IMR-90 (cell line): ENCODE data around the gene NUBPL. TPM values are rescaled to one million over a fixed set of nuclear protein-coding genes. Genes with fewer than 3 reads are reported as not detected.

Source experiments
- ATAC-seq: fragments of 200-7000 bp; cut with Tn5 transposase; 2 replicates; pipeline ENCODE4 v1.9.1; 2020; ENCODE audit warnings: low read depth, mild to moderate bottlenecking, moderate library complexity
- BruUV-seq: library from RNA; stranded (reverse); fragments of 400-500 nt; replicated peaks from 2 replicates; lab custom pipeline; 2021; lab: Mats Ljungman, UMichigan
- CTCF ChIA-PET: fragments of 300-600 bp; formaldehyde crosslinking; extraction: SDS; loops from one replicate; lab custom pipeline; 2021; ENCODE audit warnings: antibody characterized with exemption; lab: Yijun Ruan, JAX
- POLR2A ChIA-PET: fragments of 300-600 bp; sonication (Branson Sonifier 250); formaldehyde crosslinking; loops from one replicate; lab custom pipeline; 2022; ENCODE audit warnings: antibody characterized with exemption; ENCODE audit not compliant: unreplicated experiment; lab: Charles Lee
- DNase-seq: peaks from one replicate; pipeline ENCODE4 v3.0.0; 2013
- H2AFZ ChIP-seq: replicated peaks from 2 replicates; pipeline ENCODE3; 2013; ENCODE audit warnings: low read length, mild to moderate bottlenecking; ENCODE audit not compliant: poor library complexity
- H2AK5ac ChIP-seq: 2 replicates; pipeline ENCODE4 v1.6.1; 2013; ENCODE audit warnings: low read depth, low read length, inconsistent platforms
- H2AK9ac ChIP-seq: replicated peaks from 2 replicates; pipeline ENCODE3; 2013; ENCODE audit warnings: mild to moderate bottlenecking, low read depth, low read length, moderate library complexity; ENCODE audit not compliant: poor library complexity
- H2BK120ac ChIP-seq: 2 replicates; pipeline ENCODE4 v1.6.1; 2013; ENCODE audit warnings: low read depth, low read length, inconsistent platforms
- H2BK15ac ChIP-seq: 3 replicates; pipeline ENCODE4 v1.6.1; 2013; ENCODE audit warnings: low read depth, low read length, inconsistent platforms
- H2BK20ac ChIP-seq: 2 replicates; pipeline ENCODE4 v1.6.1; 2013; ENCODE audit warnings: low read depth, mild to moderate bottlenecking, inconsistent platforms, low read length, moderate library complexity
- H2BK5ac ChIP-seq: 2 replicates; pipeline ENCODE4 v1.6.1; 2013; ENCODE audit warnings: mild to moderate bottlenecking, low read depth, low read length, inconsistent platforms; ENCODE audit not compliant: poor library complexity, severe bottlenecking
- H3K14ac ChIP-seq: replicated peaks from 2 replicates; pipeline ENCODE4 v1.6.1; 2013; ENCODE audit warnings: low read depth, low read length, inconsistent platforms
- H3K18ac ChIP-seq: 2 replicates; pipeline ENCODE4 v1.6.1; 2013; ENCODE audit warnings: low read depth, low read length, control low read depth
- H3K23ac ChIP-seq: 2 replicates; pipeline ENCODE4 v1.6.1; 2013; ENCODE audit warnings: low read depth, low read length, inconsistent platforms
- H3K27ac ChIP-seq: 2 replicates; pipeline ENCODE4 v1.5.1; 2013; ENCODE audit warnings: mild to moderate bottlenecking, control low read depth, low read length; ENCODE audit not compliant: insufficient read depth
- H3K27me3 ChIP-seq: 2 replicates; pipeline ENCODE4 v1.6.1; 2013; ENCODE audit warnings: low read length; ENCODE audit not compliant: control insufficient read depth, insufficient read depth
- H3K36me3 ChIP-seq: 2 replicates; pipeline ENCODE4 v1.6.1; 2013; ENCODE audit warnings: low read length, mixed read lengths; ENCODE audit not compliant: control insufficient read depth, insufficient read depth
- H3K4ac ChIP-seq: 2 replicates; pipeline ENCODE4 v1.6.1; 2013; ENCODE audit warnings: low read depth, low read length, inconsistent platforms
- H3K4me1 ChIP-seq: 2 replicates; pipeline ENCODE4 v1.6.1; 2013; ENCODE audit warnings: low read length, mixed read lengths; ENCODE audit not compliant: control insufficient read depth, insufficient read depth
- H3K4me2 ChIP-seq: 2 replicates; pipeline ENCODE4 v1.6.1; 2013; ENCODE audit warnings: low read depth, mild to moderate bottlenecking, control low read depth, low read length, moderate library complexity
- H3K4me3 ChIP-seq: 2 replicates; pipeline ENCODE4 v1.5.1; 2013; ENCODE audit warnings: low read depth, mild to moderate bottlenecking, control low read depth, low read length, moderate library complexity; ENCODE audit not compliant: insufficient read depth
- H3K56ac ChIP-seq: 2 replicates; pipeline ENCODE4 v1.6.1; 2013; ENCODE audit warnings: low read length, inconsistent platforms; ENCODE audit not compliant: insufficient read depth; ENCODE audit errors: extremely low read depth
- H3K79me1 ChIP-seq, 2 experiments: 2 replicates each; pipeline ENCODE4 v1.6.1; 2013; ENCODE audit warnings: low read length in 2 of 2, inconsistent platforms in 1 of 2, low read depth in 1 of 2
- H3K9ac ChIP-seq: 2 replicates; pipeline ENCODE4 v1.6.1; 2013; ENCODE audit warnings: low read depth, low read length, control low read depth
- H3K9me1 ChIP-seq: 2 replicates; pipeline ENCODE4 v1.6.1; 2013; ENCODE audit warnings: low read length, inconsistent platforms; ENCODE audit not compliant: insufficient read depth
- H3K9me3 ChIP-seq: 2 replicates; pipeline ENCODE4 v1.6.1; 2013; ENCODE audit warnings: low read length; ENCODE audit not compliant: control insufficient read depth, insufficient read depth
- H4K20me1 ChIP-seq: 2 replicates; pipeline ENCODE4 v1.6.1; 2013; ENCODE audit warnings: low read length, inconsistent platforms; ENCODE audit not compliant: insufficient read depth
- H4K5ac ChIP-seq: 2 replicates; pipeline ENCODE4 v1.6.1; 2013; ENCODE audit warnings: mild to moderate bottlenecking, low read depth, low read length, control low read depth
- H4K8ac ChIP-seq, 2 experiments: 2 replicates each; pipeline ENCODE4 v1.6.1; 2013; ENCODE audit warnings: low read depth in 2 of 2, low read length in 2 of 2, control low read depth in 1 of 2, inconsistent platforms in 1 of 2
- H4K91ac ChIP-seq: 2 replicates; pipeline ENCODE4 v1.6.1; 2013; ENCODE audit warnings: low read depth, low read length, inconsistent platforms; ENCODE audit not compliant: insufficient read depth
- WGBS, 2 experiments: methylation state at CpG; one replicate each; pipeline versions ENCODE4 v1.1.5 to v1.1.7; 2013; ENCODE audit warnings: missing lambda C conversion rate in 2 of 2; ENCODE audit not compliant: insufficient read length in 1 of 2; ENCODE audit errors: extremely low coverage in 2 of 2; 5-methylcytosine and 5-hydroxymethylcytosine counted together
- dilution Hi-C: fragments of 300-500 bp; cut with HindIII; formaldehyde crosslinking; loops from one replicate; pipeline ENCODE4 v1.14.3; 2018; ENCODE audit warnings: low sequenced_read_pairs; ENCODE audit not compliant: unreplicated experiment
- in situ Hi-C: fragments of 300-500 bp; cut with MboI; formaldehyde crosslinking; loops from 3 replicates; pipeline ENCODE4 v1.14.3; 2019; ENCODE audit warnings: low sequenced_read_pairs, inconsistent platforms, mixed read lengths
- intact Hi-C: fragments of 100-400 bp; cut with micrococcal nuclease; formaldehyde crosslinking; loops from 2 replicates; pipeline ENCODE4 v1.10.0; 2022
- polyA plus RNA-seq, 3 experiments: library from polyadenylated mRNA; depleted of rRNA; stranded (reverse); fragments of >200 nt; gene quantifications; 2 replicates each; pipeline ENCODE4 v1.2.3, GENCODE V29; 2012; ENCODE audit warnings: low replicate concordance in 1 of 3
- total RNA-seq: library from RNA; depleted of rRNA; stranded (reverse); fragments of >200 nt; gene quantifications from 2 replicates; pipeline ENCODE4 v1.2.3, GENCODE V29; 2012
- TF ChIP-seq, protein P1 (sequence below): fragments of 150-350 bp; IDR thresholded peaks from 2 replicates; pipeline ENCODE4 v1.6.1; 2017; ENCODE audit warnings: mild to moderate bottlenecking, antibody characterized with exemption, low read length, low read depth
- TF ChIP-seq, protein P2 (sequence below): conservative IDR thresholded peaks from 2 replicates; pipeline ENCODE4 v1.5.1; 2012; ENCODE audit warnings: mild to moderate bottlenecking, low read depth, low read length, improper control_type of control experiment
- TF ChIP-seq, protein P3 (sequence below): fragments of 150-350 bp; IDR thresholded peaks from 2 replicates; pipeline ENCODE4 v1.6.1; 2016; ENCODE audit warnings: low read depth, mild to moderate bottlenecking, low read length, moderate library complexity, borderline replicate concordance

The NUBPL gene
- total and polyA plus RNA-seq, 2 of the 4 experiments (the other 2 are of a cell fraction) = 5.4 to 11.5 TPM

DNA sequence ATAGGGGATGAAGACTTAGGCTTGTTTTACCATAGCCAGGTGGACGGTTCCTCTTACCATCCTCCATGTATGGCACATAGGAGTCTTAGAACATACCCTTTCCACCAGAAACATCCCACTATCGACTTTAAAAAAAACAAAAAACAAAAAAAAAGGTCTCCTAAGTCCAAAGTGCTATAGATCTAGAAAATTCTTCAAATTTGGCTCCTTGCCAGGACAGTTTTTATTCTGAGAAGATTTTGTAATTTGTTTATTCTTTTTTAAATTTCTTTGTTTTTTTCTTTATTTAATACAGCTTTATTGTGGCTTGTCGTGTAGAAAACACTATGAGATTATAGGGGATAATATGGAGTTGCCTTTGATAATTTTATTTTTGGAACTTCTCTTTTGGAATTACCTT is 197.7 kb downstream of the NUBPL start:
- in situ Hi-C loops = no loop called here
- no CpG with 5 or more reads among the region's 3 CpGs for WGBS, 2 experiments
- BruUV-seq = no TSS peak

More for the DNA sequence above, 197.7 kb downstream of the NUBPL start:
- Histone ChIP-seq H3K4ac (no peak overlapping the region), H3K4me3 (no peak overlapping the region), H4K8ac (no peak overlapping the region), H3K9ac (no peak overlapping the region), H3K4me2 (no peak overlapping the region), H4K5ac (no peak overlapping the region), H4K91ac (no peak overlapping the region), H3K23ac (no peak overlapping the region), H3K27ac (no peak overlapping the region), H3K9me1 (no peaks in the 10 kb centered on the region), H2AK5ac (no peak overlapping the region), H4K20me1 (no peaks in the 10 kb centered on the region), H3K79me1 (no peaks in the 10 kb centered on the region), H2AFZ (no peak overlapping the region), H3K27me3 (no peaks in the 10 kb centered on the region), H2BK5ac (no peak overlapping the region), H2BK20ac (no peak overlapping the region), H2AK9ac (no peak overlapping the region), H3K36me3 (no peaks in the 10 kb centered on the region), H2BK15ac (no peak overlapping the region), H3K9me3 (no peaks in the 10 kb centered on the region), H2BK120ac (no peak overlapping the region), H3K14ac (no peak overlapping the region), H3K18ac (no peak overlapping the region), H3K4me1 (no peaks in the 10 kb centered on the region), H3K56ac (no peak overlapping the region)
- intact Hi-C loops (no loop called here), dilution Hi-C loops (no loop called here)
- TF ChIP-seq, protein P1, sequence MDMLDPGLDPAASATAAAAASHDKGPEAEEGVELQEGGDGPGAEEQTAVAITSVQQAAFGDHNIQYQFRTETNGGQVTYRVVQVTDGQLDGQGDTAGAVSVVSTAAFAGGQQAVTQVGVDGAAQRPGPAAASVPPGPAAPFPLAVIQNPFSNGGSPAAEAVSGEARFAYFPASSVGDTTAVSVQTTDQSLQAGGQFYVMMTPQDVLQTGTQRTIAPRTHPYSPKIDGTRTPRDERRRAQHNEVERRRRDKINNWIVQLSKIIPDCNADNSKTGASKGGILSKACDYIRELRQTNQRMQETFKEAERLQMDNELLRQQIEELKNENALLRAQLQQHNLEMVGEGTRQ = no peak
- TF ChIP-seq, protein P2, sequence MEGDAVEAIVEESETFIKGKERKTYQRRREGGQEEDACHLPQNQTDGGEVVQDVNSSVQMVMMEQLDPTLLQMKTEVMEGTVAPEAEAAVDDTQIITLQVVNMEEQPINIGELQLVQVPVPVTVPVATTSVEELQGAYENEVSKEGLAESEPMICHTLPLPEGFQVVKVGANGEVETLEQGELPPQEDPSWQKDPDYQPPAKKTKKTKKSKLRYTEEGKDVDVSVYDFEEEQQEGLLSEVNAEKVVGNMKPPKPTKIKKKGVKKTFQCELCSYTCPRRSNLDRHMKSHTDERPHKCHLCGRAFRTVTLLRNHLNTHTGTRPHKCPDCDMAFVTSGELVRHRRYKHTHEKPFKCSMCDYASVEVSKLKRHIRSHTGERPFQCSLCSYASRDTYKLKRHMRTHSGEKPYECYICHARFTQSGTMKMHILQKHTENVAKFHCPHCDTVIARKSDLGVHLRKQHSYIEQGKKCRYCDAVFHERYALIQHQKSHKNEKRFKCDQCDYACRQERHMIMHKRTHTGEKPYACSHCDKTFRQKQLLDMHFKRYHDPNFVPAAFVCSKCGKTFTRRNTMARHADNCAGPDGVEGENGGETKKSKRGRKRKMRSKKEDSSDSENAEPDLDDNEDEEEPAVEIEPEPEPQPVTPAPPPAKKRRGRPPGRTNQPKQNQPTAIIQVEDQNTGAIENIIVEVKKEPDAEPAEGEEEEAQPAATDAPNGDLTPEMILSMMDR = no peak
- TF ChIP-seq, protein P3, sequence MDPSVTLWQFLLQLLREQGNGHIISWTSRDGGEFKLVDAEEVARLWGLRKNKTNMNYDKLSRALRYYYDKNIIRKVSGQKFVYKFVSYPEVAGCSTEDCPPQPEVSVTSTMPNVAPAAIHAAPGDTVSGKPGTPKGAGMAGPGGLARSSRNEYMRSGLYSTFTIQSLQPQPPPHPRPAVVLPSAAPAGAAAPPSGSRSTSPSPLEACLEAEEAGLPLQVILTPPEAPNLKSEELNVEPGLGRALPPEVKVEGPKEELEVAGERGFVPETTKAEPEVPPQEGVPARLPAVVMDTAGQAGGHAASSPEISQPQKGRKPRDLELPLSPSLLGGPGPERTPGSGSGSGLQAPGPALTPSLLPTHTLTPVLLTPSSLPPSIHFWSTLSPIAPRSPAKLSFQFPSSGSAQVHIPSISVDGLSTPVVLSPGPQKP = no peak
- ChIA-PET POLR2A (no interaction called here), CTCF (interaction anchor here (0.6 to 0.7 kb wide), 2 partner anchors 1011 to 1323 kb away, joined by 3 to 4 read pairs; no protein-coding TSS in a partner anchor)
- DNase-seq (no peak), ATAC-seq (no peak)
